RPMI7951 (cell line): ENCODE measurements around the gene SALL1. TPM values are rescaled to one million over a fixed set of nuclear protein-coding genes. Genes with fewer than 3 reads are reported as not detected.
A peak's percentile ranks its signal among the peaks of the same experiment; 100 is the strongest.

ENCODE experiments used
- DNase-seq: peaks from one replicate; pipeline ENCODE4 v3.0.0-alpha.2; 2012; ENCODE audit warnings: low read depth
- total RNA-seq: library from RNA; depleted of rRNA; stranded (reverse); fragments of >200 nt; shearing (Covaris generic); gene quantifications from 2 replicates; pipeline ENCODE4 v1.2.3, GENCODE V29; 2014; rRNA removed

The SALL1 gene
- 8.9 and 10.8 TPM in 2 replicates for total RNA-seq

- DNase-seq: peak; percentile 35
These were observed at the start of gene SALL1 for GRCh38 chr16:51150888-51151320. SALL1 (minus strand) TSS chr16:51151270; CDS start chr16:51151241, 29 bp downstream.

DNA sequence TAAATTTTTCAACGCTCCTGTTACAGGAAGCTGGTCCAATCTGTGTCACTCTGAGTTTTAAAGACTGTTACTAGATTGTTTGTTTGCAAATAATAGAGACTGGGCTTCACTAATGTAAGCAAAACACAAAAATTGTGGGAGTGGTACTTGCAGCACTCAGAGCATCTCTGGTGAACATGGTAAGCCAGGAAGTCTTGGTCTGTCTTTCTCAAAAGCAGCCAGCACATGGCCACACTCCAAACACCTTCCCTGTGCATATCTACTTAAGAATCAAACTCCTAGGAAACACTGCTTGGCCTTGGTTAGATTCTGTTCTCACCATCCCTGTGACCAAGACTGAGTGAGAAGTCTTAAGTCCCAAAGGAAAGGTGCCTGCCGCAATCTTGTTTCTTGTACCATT lies 49.7 kb upstream of the SALL1 start:
- DNase-seq: no peak

DNA sequence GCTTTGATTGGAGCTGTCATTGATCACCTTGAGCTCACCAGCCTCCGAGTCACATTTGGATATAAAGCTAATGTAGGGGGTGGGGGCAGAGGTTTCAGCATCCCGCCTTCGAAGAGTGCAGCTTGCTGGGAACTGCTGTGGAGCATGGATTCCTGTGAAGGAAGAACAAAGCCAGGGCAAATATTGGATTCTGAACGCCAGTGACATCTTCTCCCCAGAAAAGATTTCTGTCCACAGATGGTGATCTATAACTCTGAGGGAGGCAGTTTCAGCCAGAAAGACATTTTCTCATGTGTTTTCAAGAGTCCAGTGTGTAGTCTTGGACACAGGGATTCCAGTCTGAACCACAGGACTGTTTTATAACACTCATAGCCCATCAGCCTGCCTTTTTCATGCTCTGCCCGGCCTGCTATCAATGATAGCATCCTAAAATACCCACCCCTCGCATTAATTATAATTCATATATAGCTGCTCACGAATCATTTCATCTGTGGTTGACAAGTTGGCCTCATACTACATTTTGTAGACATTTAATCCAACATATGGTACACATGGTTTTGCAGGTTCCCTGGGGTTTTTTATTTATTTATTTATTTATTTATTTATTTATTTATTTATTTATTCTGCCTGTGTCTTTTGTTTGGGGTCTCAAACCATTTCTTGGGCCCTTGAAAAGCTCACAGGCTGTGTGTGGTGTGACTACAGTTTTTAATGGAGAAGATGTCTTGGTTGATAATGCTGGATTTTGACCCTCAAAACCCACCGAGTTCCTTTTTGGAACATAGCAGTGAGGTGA lies 47.1 kb upstream of the SALL1 start:
- DNase-seq: no peak

- DNase-seq: no peak
These were observed 42.8 kb upstream of the SALL1 start for GRCh38 chr16:51193879-51194278.

DNA sequence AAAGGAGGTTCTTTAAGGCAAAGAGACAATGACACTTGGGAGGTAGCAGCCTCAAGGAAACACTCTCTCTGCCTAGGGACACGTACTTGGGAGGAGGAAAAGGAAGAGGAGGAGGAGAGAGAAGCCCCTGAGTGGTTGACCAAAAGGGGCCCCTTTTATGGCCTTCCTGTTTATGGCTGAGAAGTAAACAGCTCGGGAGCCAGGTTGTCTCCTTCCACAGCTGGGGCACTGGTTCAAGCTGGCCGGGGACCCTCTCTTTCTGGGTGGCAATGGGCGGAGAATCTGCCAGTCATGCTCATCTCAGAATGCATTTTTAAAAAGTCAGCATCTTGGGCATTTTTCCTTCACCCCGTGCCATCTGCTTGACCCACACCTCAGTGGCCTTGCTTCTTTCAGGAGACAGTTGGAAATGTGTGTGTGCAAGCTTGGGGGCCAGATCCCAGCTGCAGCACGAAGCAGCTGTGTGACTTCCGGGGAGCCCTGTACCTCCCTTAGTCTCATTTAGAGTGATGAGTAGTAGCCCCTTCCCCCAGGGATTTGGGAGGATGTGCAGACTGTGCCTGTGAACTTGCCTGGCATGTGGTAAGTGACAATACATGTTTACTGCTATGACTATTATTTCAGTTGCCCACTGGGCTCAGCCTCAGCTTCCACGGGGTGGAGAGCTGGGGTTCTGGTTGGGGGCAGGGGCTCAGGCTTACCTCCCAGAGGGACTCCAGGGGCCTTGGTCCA lies 33.8 kb upstream of the SALL1 start:
- DNase-seq: no peak

DNA sequence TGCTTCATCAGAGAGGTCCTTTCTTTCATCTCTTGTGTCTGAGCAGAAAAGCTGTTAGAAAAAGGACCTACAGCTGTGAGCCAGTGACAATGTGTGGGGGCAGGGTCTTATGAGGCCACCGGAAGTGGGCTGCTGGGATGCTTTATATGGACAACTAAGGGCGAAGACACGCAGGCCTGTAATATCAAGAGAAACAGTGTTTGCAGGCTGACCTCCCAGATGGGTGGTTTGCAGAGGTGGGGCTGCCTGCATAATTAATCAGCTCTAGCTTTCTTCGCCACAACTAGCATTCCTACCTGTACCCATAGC lies 30.4 kb upstream of the SALL1 start:
- DNase-seq: peak; percentile 37

GRCh38 chr16:51180719-51181502 lies 29.8 kb upstream of the SALL1 start:
- DNase-seq: no peak

GRCh38 chr16:51175081-51175480 lies 24.0 kb upstream of the SALL1 start:
- DNase-seq: peak; percentile 31

GRCh38 chr16:51172368-51172767 lies 21.3 kb upstream of the SALL1 start:
- DNase-seq: no peak

- DNase-seq: no peak
These were observed 17.7 kb upstream of the SALL1 start for GRCh38 chr16:51168755-51169154.

DNA sequence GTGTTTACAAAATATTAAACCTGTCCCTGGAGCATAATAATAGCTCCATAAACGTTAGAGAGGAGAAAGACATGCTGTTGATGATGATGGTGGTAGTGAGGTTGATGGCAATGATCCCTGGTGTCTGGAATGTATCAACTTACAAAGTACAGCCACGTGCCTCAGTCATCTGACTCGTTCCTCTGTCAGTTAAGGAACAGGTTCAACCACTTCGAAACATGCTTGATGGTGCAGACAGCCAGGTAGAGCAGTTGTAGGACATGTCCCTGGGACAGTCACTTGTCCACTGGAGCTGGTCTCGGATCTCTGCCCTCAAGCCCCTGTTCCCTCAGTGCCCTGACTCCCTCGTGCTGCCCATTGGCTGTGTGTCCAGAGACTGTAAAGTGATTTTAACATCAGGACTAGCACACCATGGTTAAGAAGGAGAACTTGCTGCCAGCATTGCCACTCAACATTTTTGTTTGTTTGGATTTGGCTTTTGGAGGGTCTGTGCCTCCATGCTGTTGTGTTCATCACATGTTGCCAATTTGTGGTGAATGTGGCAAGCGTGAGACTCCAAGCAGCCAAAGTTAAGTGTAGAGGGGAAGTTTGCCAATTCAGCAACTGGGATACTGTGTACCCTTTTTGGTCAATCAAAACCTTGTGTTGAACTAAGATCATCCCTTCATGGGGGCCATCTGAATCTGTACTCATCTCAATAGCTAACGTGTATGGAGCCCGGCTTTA lies 16.3 kb upstream of the SALL1 start:
- no peak for DNase-seq

- DNase-seq: no peak
These were observed 15.5 kb upstream of the SALL1 start for GRCh38 chr16:51166541-51166940.

GRCh38 chr16:51166091-51166490 lies 15.0 kb upstream of the SALL1 start:
- DNase-seq: peak; percentile 69

- DNase-seq: no peak
These were observed 14.0 kb upstream of the SALL1 start for GRCh38 chr16:51165043-51165442.

DNA sequence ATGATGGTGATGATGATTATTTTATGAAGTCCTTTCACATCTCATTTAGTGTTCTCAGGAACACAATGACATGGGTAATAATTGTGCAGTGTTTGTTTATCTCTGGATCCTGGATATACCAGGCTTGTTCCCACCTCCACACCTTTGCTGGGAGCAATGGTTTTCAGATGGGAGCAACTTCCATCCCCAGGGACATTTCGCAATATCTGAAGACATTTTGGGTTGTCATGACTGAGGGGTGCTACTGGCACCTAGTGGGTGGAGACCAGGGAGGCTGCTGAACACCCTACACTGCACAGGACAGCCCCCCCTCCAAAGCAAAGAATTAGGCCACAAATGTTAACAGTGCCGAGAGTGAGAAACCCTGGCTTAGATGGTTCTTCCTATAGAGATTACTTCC lies 13.5 kb upstream of the SALL1 start:
- no peak for DNase-seq

GRCh38 chr16:51163894-51164566 lies 13.0 kb upstream of the SALL1 start:
- DNase-seq: peak; percentile 98

- peak; percentile 60 for DNase-seq
These were observed 12.3 kb upstream of the SALL1 start for GRCh38 chr16:51163366-51163765.

DNA sequence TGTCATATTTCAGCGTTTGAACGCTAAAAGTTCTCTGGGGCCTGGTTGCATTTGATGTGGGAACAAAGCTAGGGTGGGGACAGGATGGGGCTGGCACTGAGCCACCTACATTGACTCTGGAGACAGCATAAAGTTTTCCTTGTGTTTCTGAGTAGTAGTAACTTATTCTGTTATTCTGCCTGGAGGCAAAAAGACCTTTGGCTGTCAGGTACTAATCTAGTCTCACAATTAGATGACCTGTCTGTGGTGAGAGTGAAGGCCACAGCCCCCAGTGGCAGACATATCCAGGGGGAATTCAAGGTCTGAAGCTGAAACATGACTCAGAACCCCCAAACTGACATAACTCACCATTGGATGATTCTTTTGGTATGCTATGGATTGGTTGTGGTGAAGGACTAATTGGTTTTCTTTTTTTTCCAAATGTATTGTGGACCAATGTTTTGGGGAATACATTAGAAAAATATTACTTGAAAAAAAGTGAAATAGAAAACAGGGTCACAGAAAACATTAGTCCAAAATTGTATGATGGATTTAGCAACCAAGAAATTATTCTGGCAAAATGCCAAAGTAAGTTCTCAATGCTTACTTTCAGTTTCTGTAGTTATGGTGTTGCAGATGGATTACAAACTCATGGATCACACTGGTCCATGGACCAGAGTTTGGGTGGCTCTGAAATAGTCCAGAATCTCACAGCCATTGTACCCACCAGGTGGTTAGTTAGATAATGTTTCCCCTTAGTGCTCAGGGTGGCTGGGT lies 10.5 kb upstream of the SALL1 start:
- DNase-seq: peak; percentile 94

GRCh38 chr16:51159865-51160264 lies 8.8 kb upstream of the SALL1 start:
- DNase-seq: no peak

DNA sequence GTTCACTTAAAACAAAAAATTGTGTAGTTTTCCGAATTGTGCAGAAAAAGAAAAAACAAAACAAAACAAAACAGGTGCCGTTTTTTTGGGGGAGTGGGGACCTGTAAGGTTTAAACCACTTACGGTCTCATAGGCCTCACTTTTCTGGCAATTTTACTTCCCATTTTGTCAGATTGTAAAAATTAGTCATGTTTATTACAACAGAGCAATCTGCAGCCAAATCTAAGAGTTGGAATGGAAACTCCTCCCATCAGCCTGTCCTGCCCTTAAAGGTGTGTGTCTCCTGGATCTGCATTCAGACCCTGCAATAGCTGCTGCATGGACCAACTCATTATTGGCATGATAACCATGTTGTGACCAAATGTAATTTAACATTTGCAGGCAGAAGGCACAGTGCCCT lies 8.2 kb upstream of the SALL1 start:
- DNase-seq: no peak
